Common myeloid progenitor, CD34-positive (primary cell): ENCODE data around the gene BZW2.

ENCODE experiments used
- CTCF ChIA-PET: fragments of 350-600 bp; sonication (Branson Sonifier 250); formaldehyde crosslinking; loops from one replicate; lab custom pipeline; 2021; ENCODE audit warnings: antibody characterized with exemption; lab: Charles Lee
- POLR2A ChIA-PET: fragments of 350-600 bp; sonication (Branson Sonifier 250); formaldehyde crosslinking; loops from one replicate; lab custom pipeline; 2021; ENCODE audit warnings: antibody characterized with exemption; lab: Charles Lee
- DNase-seq, 3 donors: peaks; one replicate each; pipeline versions ENCODE4 v3.0.0 to v3.0.0-alpha.2; 2013
- H3K27ac ChIP-seq, 2 experiments: 1 replicate in 1 of 2; 2 replicates in 1 of 2; pipeline ENCODE4 v1.7.0; 2013; ENCODE audit warnings: inconsistent platforms in 2 of 2, low read length in 2 of 2, mild to moderate bottlenecking in 2 of 2, low read depth in 1 of 2, moderate library complexity in 1 of 2; ENCODE audit not compliant: severe bottlenecking in 2 of 2, insufficient read depth in 1 of 2, poor library complexity in 1 of 2
- H3K27me3 ChIP-seq, 5 experiments: replicated peaks in 2 of 5; 1 replicate in 3 of 5; 2 replicates in 2 of 5; pipeline versions ENCODE4 v1.6.1 to v1.7.0; 2013; ENCODE audit warnings: low read length in 4 of 5, mild to moderate bottlenecking in 2 of 5, moderate library complexity in 2 of 5, inconsistent platforms in 1 of 5; ENCODE audit not compliant: insufficient read depth in 5 of 5, control insufficient read depth in 4 of 5
- H3K36me3 ChIP-seq, 4 experiments: 1 replicate in 2 of 4; 2 replicates in 2 of 4; pipeline versions ENCODE4 v1.6.1 to v1.7.0; 2013; ENCODE audit warnings: low read length in 3 of 4, control low read depth in 1 of 4, mild to moderate bottlenecking in 1 of 4; ENCODE audit not compliant: control insufficient read depth in 4 of 4, insufficient read depth in 4 of 4
- H3K4me1 ChIP-seq, 4 experiments: 1 replicate in 3 of 4; 2 replicates in 1 of 4; pipeline versions ENCODE4 v1.6.1 to v1.7.1; 2013; ENCODE audit warnings: low read length in 3 of 4, mild to moderate bottlenecking in 3 of 4, control low read depth in 1 of 4, inconsistent platforms in 1 of 4, moderate library complexity in 1 of 4; ENCODE audit not compliant: control insufficient read depth in 4 of 4, insufficient read depth in 4 of 4; ENCODE audit errors: control extremely low read depth in 1 of 4
- H3K4me3 ChIP-seq, 7 experiments: 1 replicate in 4 of 7; 2 replicates in 3 of 7; pipeline versions ENCODE4 v1.5.1 to v1.7.0; 2013; ENCODE audit warnings: mild to moderate bottlenecking in 7 of 7, low read length in 6 of 7, moderate library complexity in 6 of 7, inconsistent platforms in 2 of 7, low read depth in 2 of 7, control low read depth in 1 of 7; ENCODE audit not compliant: insufficient read depth in 4 of 7, control insufficient read depth in 1 of 7; ENCODE audit errors: extremely low read depth in 1 of 7
- H3K9me3 ChIP-seq, 5 experiments: 1 replicate in 4 of 5; 2 replicates in 1 of 5; pipeline versions ENCODE4 v1.6.1 to v1.7.1; 2013; ENCODE audit warnings: low read length in 4 of 5, mild to moderate bottlenecking in 2 of 5, inconsistent platforms in 1 of 5, low read depth in 1 of 5, moderate library complexity in 1 of 5; ENCODE audit not compliant: control insufficient read depth in 4 of 5, insufficient read depth in 2 of 5; ENCODE audit errors: control extremely low read depth in 1 of 5
- WGBS: methylation state at CpG from one replicate; pipeline ENCODE4 v1.1.5; 2013; ENCODE audit not compliant: insufficient coverage; 5-methylcytosine and 5-hydroxymethylcytosine counted together

BZW2 gene

GRCh38 chr7:16668978-16669377 lies 23.0 kb downstream of the BZW2 start:
- no peak for DNase-seq

GRCh38 chr7:16669581-16669980 lies 23.6 kb downstream of the BZW2 start:
- no peaks in the 10 kb centered on the region for H3K27me3 ChIP-seq
- H3K4me3 ChIP-seq, result no peak overlapping the region
- no peak for DNase-seq
- H3K9me3 ChIP-seq, result peaks cover 0 to 3% (median 0%) of the 10 kb centered on the region in 5 experiments
- CTCF ChIA-PET, result interaction anchor here (0.9 kb wide), 1 partner anchor 11 kb away, joined by 3 read pairs; no protein-coding TSS in a partner anchor
- 100% methylated on average over 1 of the region's 2 CpGs for WGBS
- peaks cover 20 to 60% (median 37%) of the 10 kb centered on the region in 4 experiments for H3K36me3 ChIP-seq
- no peak overlapping the region for H3K27ac ChIP-seq
- H3K4me1 ChIP-seq, result peaks cover 0 to 11% (median 3%) of the 10 kb centered on the region in 4 experiments
- POLR2A ChIA-PET, result no interaction called here

More at GRCh38 chr7:16668978-16669377, 23.0 kb downstream of the BZW2 start:
- peaks cover 0 to 11% (median 3%) of the 10 kb centered on the region in 4 experiments for H3K4me1 ChIP-seq
- H3K36me3 ChIP-seq, result peaks cover 17 to 60% (median 36%) of the 10 kb centered on the region in 4 experiments
- H3K4me3 ChIP-seq, result no peak overlapping the region
- no peaks in the 10 kb centered on the region for H3K27me3 ChIP-seq
- CTCF ChIA-PET, result interaction anchor here (0.9 kb wide), 1 partner anchor 11 kb away, joined by 3 read pairs; no protein-coding TSS in a partner anchor
- 98% methylated on average over 5 of the region's 5 CpGs for WGBS
- POLR2A ChIA-PET, result no interaction called here
- H3K9me3 ChIP-seq, result peaks cover 0 to 3% (median 0%) of the 10 kb centered on the region in 5 experiments
- peak overlapping the region in 1 of 2 experiments; percentile 25 for H3K27ac ChIP-seq

GRCh38 chr7:16670021-16670420 lies 24.0 kb downstream of the BZW2 start:
- Histone ChIP-seq H3K36me3 (peaks cover 23 to 63% (median 38%) of the 10 kb centered on the region in 4 experiments), H3K9me3 (peaks cover 0 to 3% (median 0%) of the 10 kb centered on the region in 5 experiments), H3K27ac (no peak overlapping the region), H3K4me3 (no peak overlapping the region), H3K4me1 (peaks cover 0 to 11% (median 3%) of the 10 kb centered on the region in 4 experiments), H3K27me3 (no peaks in the 10 kb centered on the region)
- POLR2A ChIA-PET, result no interaction called here
- CTCF ChIA-PET, result no interaction called here
- WGBS, result no CpG with 5 or more reads among the region's 1 CpG
- no peak for DNase-seq

GRCh38 chr7:16670731-16671344 lies 24.9 kb downstream of the BZW2 start:
- Histone ChIP-seq H3K27me3 (no peaks in the 10 kb centered on the region), H3K4me1 (peaks cover 0 to 11% (median 3%) of the 10 kb centered on the region in 4 experiments), H3K27ac (no peak overlapping the region), H3K4me3 (no peak overlapping the region), H3K9me3 (peaks cover 0 to 3% (median 0%) of the 10 kb centered on the region in 5 experiments), H3K36me3 (peaks cover 27 to 66% (median 45%) of the 10 kb centered on the region in 4 experiments)
- WGBS, result 100% methylated on average over 1 of the region's 4 CpGs
- POLR2A ChIA-PET, result no interaction called here
- no peak for DNase-seq
- CTCF ChIA-PET, result interaction anchor here (1.1 to 1.4 kb wide), 3 partner anchors 12 to 24 kb away, joined by 3 to 4 read pairs (median 3); no protein-coding TSS in a partner anchor

- no CpG with 5 or more reads among the region's 3 CpGs for WGBS
- ChIA-PET CTCF (interaction anchor here (1.3 to 1.4 kb wide), 2 partner anchors 15 to 23 kb away, joined by 3 to 4 read pairs; no protein-coding TSS in a partner anchor), POLR2A (no interaction called here)
- no peak for DNase-seq
- Histone ChIP-seq H3K36me3 (peaks cover 34 to 66% (median 50%) of the 10 kb centered on the region in 4 experiments), H3K4me1 (peaks cover 0 to 11% (median 3%) of the 10 kb centered on the region in 4 experiments), H3K27ac (no peak overlapping the region), H3K27me3 (no peaks in the 10 kb centered on the region), H3K9me3 (peaks cover 0 to 3% (median 0%) of the 10 kb centered on the region in 5 experiments), H3K4me3 (no peak overlapping the region)
Measured at GRCh38 chr7:16671811-16672210, 25.8 kb downstream of the BZW2 start.

- no peak for DNase-seq
- Histone ChIP-seq H3K9me3 (peaks cover 0 to 3% (median 0%) of the 10 kb centered on the region in 5 experiments), H3K27ac (no peak overlapping the region), H3K36me3 (peaks cover 32 to 74% (median 45%) of the 10 kb centered on the region in 4 experiments), H3K27me3 (no peaks in the 10 kb centered on the region), H3K4me1 (no peaks in the 10 kb centered on the region), H3K4me3 (no peak overlapping the region)
- ChIA-PET POLR2A (no interaction called here), CTCF (interaction anchor here (0.8 to 1.6 kb wide), 5 partner anchors 10 to 39 kb away, joined by 3 to 5 read pairs (median 3); partner anchors contain the start of genes ANKMY2 and BZW2)
- WGBS, result 100% methylated on average over 2 of the region's 3 CpGs
Measured at GRCh38 chr7:16675277-16675676, 29.3 kb downstream of the BZW2 start.

GRCh38 chr7:16677978-16678494 lies 32.1 kb downstream of the BZW2 start:
- Histone ChIP-seq H3K9me3 (no peaks in the 10 kb centered on the region), H3K27me3 (no peaks in the 10 kb centered on the region), H3K36me3 (peaks cover 30 to 73% (median 50%) of the 10 kb centered on the region in 4 experiments), H3K27ac (no peak overlapping the region), H3K4me1 (no peaks in the 10 kb centered on the region), H3K4me3 (no peak overlapping the region)
- no peak for DNase-seq
- 100% methylated on average over 7 of the region's 12 CpGs for WGBS
- ChIA-PET CTCF (interaction anchor here (1.3 kb wide), 1 partner anchor 11 kb away, joined by 4 read pairs; no protein-coding TSS in a partner anchor), POLR2A (no interaction called here)
